ENCODE measurements around the gene TRIP6. TPM values are rescaled to one million over a fixed set of nuclear protein-coding genes. Genes with fewer than 3 reads are reported as not detected.
A peak's percentile ranks its signal among the peaks of the same experiment; 100 is the strongest.

The TRIP6 gene
- total RNA-seq, 2 donors from 2014 or later = 34.4 to 39.2 TPM

- DNase-seq (ENCODE audit: low spot score in 2 of 2) (no peak), ATAC-seq (no peak)
- H3K27ac Mint-ChIP-seq = peak overlapping the region; percentile 55 to 62
- no peaks in the 10 kb centered on the region for H3K9me3 Mint-ChIP-seq
- H3K36me3 Mint-ChIP-seq = peaks cover 36 to 65% of the 10 kb centered on the region in 2 donors
Observed at GRCh38 chr7:100882201-100882600, 15.0 kb downstream of the TRIP6 start.

GRCh38 chr7:100882785-100883526 is 15.8 kb downstream of the TRIP6 start:
- peaks cover 38 to 72% of the 10 kb centered on the region in 2 donors for H3K36me3 Mint-ChIP-seq
- no peak for ATAC-seq
- H3K27ac Mint-ChIP-seq = peak overlapping the region; percentile 59 to 93
- no peaks in the 10 kb centered on the region for H3K9me3 Mint-ChIP-seq
- no peak for DNase-seq (ENCODE audit: low spot score in 2 of 2)

DNA sequence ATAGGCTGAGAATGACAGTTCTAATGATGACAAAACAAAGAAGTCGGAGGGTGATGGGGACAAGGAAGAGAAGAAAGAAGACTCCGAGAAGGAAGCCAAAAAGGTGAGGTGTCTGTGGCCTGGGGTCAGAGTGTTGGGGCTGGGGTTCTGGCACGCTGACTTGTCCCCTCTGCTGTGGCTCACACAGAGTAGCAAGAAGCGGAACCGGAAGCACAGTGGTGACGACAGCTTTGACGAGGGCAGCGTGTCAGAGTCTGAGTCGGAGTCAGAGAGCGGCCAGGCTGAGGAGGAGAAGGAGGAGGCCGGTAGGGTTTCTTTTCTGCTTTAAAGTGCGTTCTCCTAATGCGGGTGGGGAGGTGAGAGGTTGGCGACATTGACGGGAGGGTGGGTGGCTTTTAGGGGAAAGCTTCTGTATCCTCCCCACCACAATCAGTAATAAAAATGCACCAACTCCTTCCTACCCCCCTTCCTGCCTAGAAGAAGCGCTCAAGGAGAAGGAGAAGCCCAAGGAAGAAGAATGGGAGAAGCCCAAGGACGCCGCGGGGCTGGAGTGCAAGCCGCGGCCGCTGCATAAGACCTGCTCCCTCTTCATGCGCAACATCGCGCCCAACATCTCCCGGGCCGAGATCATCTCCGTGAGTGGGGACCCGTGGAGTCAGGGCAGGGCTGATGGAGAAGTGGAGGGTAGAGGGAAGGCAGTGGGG is 17.7 kb downstream of the TRIP6 start:
- no peak for ATAC-seq
- Mint-ChIP-seq H3K36me3 (peaks cover 29 to 70% of the 10 kb centered on the region in 2 donors), H3K9me3 (no peaks in the 10 kb centered on the region), H3K27ac (peak overlapping the region; percentile 73 to 90)
- DNase-seq (ENCODE audit: low spot score in 2 of 2) = no peak

- H3K9me3 Mint-ChIP-seq = no peaks in the 10 kb centered on the region
- H3K36me3 Mint-ChIP-seq = peaks cover 22 to 65% of the 10 kb centered on the region in 2 donors
- ATAC-seq = no peak
- no peak for DNase-seq (ENCODE audit: low spot score in 2 of 2)
- H3K27ac Mint-ChIP-seq = peak overlapping the region; percentile 73 to 90
Observed at GRCh38 chr7:100885440-100886141, 18.4 kb downstream of the TRIP6 start.

DNA sequence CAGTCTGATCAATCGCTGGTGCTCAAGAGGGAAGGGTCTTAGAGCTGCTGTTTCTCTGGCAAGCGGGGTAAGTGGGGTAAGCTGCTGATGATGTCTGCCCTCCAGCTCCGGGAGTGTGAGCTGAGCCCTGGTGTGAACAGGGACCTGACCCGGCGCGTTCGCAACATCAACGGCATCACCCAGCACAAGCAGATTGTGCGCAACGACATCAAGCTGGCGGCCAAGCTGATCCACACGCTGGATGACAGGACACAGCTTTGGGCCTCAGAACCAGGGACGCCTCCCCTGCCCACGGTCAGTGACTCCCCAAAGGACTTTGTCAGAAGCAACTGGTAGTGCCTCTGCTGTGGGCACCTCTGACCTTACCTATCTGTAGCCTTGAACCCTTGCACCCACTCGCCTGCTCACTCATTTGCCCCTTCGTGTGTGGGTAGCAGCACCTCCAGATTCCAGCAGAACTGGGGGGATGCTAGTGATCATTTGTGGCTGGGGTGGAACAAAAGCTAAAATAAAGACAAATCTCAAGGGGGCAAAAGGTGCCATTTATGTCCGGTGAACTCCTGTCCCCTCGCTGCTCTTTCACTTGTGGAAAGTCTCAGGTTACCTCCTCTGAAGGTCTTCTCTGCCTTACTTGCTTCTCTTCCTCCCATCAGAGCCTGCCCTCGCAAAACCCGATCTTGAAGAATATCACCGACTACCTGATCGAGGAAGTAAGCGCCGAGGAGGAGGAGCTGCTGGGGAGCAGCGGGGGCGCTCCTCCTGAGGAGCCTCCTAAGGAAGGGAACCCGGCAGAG is 19.2 kb downstream of the TRIP6 start:
- H3K36me3 Mint-ChIP-seq = peaks cover 16 to 61% of the 10 kb centered on the region in 2 donors
- ATAC-seq (no peak), DNase-seq (ENCODE audit: low spot score in 2 of 2) (no peak)
- H3K9me3 Mint-ChIP-seq = no peaks in the 10 kb centered on the region
- H3K27ac Mint-ChIP-seq = peak overlapping the region; percentile 73 to 97

GRCh38 chr7:100886936-100887515 is 19.8 kb downstream of the TRIP6 start:
- Mint-ChIP-seq H3K36me3 (peaks cover 12 to 55% of the 10 kb centered on the region in 2 donors), H3K9me3 (no peaks in the 10 kb centered on the region), H3K27ac (peak overlapping the region; percentile 73 to 97)
- DNase-seq (ENCODE audit: low spot score in 2 of 2) = no peak
- no peak for ATAC-seq

- Mint-ChIP-seq H3K27ac (peak overlapping the region; percentile 73 to 97), H3K36me3 (peaks cover 12 to 51% of the 10 kb centered on the region in 2 donors)
- ATAC-seq = peak in 1 of 2 donors; percentile 14
Observed at GRCh38 chr7:100887516-100888290, 20.5 kb downstream of the TRIP6 start.

DNA sequence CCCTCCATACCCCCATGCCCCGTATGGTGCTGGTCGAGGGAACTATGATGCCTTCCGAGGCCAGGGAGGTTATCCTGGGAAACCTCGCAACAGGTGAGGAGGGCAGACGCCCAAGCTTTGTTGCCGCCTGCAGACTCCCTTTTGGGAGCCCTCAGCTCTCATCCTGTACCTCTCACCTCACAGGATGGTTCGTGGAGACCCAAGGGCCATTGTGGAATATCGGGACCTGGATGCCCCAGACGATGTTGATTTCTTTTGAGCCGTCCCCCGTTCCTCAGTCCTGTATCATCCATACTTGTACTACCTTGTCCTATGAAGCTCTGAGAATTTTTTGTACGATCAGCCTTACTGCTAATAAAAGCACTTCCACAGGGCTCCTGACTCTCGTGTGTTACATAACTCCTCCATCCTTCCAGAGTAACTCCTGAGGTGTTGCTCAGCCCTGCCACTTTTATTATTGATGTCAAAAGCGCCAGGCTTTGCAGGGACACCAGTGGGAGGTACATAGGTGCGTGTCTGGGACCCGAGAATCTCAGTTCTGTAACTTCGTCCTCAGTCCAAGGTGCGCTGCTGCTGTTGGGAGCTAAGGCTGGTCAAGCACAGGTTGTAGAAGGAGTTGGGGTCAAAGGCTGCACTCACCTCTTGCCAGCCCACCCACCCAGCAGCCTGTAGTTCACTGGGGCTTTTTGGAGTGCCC is 21.3 kb downstream of the TRIP6 start:
- DNase-seq (ENCODE audit: low spot score in 2 of 2) (no peak), ATAC-seq (no peak)
- H3K27ac Mint-ChIP-seq = peak overlapping the region; percentile 52 to 73
- no peaks in the 10 kb centered on the region for H3K9me3 Mint-ChIP-seq
- peaks cover 12 to 45% of the 10 kb centered on the region in 2 donors for H3K36me3 Mint-ChIP-seq

More at GRCh38 chr7:100887516-100888290, 20.5 kb downstream of the TRIP6 start:
- no peak for DNase-seq (ENCODE audit: low spot score in 2 of 2)
- H3K9me3 Mint-ChIP-seq = no peaks in the 10 kb centered on the region

DNA sequence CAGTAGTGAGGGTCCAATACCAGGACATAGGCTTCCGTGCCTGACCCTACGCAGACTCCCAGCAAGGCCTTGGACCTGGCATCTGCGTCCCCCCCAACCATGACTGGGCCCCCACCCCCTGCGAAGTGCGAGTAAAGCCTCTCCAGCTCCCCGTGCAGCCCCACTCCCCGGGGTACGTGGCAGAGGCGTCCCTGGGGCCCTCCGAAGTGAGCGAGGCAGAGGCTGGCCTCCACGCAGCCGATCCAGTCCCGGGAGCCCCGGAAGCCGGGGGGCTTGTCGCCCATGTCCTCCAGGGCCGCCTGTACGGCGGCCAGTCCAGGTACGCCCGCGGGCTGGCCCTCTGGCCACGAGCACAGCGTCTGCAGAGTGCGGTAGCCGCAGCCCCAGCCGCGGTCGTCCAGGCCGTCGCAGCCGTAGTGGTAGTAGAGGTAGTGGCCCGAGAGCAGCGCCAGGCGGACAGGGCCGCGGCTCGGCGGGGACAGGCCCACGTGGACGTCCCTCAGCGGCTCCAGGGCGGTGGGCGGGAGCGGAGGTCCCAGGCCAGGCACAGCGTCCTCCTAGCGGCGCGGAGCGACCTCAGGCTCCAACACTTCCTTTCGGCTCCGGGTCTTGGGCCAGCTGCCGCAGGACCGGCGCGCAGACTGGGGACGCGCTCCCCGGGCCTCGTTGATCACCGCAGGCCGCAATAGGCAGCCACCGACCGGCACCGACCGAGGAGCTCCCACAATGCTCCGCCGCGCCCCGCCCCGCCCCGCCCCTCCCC is 22.0 kb downstream of the TRIP6 start, which contains the start of gene UFSP1:
TSS of gene UFSP1 (minus strand) at position 728 of the 763 bp plus-strand sequence. CDS start at position 284, 444 bp downstream.
- Mint-ChIP-seq H3K36me3 (peaks cover 12 to 38% of the 10 kb centered on the region in 2 donors), H3K9me3 (no peaks in the 10 kb centered on the region), H3K27ac (peak within 1 kb of the TSS; percentile 51 to 65)
- ATAC-seq (peak; percentile 54 to 70), DNase-seq (ENCODE audit: low spot score in 2 of 2) (no peak)

- Mint-ChIP-seq H3K27ac (peak overlapping the region; percentile 51 to 65), H3K36me3 (peaks cover 12 to 26% of the 10 kb centered on the region in 2 donors)
- DNase-seq (ENCODE audit: low spot score in 2 of 2) = no peak
Observed at GRCh38 chr7:100890653-100891567, 23.7 kb downstream of the TRIP6 start.

DNA sequence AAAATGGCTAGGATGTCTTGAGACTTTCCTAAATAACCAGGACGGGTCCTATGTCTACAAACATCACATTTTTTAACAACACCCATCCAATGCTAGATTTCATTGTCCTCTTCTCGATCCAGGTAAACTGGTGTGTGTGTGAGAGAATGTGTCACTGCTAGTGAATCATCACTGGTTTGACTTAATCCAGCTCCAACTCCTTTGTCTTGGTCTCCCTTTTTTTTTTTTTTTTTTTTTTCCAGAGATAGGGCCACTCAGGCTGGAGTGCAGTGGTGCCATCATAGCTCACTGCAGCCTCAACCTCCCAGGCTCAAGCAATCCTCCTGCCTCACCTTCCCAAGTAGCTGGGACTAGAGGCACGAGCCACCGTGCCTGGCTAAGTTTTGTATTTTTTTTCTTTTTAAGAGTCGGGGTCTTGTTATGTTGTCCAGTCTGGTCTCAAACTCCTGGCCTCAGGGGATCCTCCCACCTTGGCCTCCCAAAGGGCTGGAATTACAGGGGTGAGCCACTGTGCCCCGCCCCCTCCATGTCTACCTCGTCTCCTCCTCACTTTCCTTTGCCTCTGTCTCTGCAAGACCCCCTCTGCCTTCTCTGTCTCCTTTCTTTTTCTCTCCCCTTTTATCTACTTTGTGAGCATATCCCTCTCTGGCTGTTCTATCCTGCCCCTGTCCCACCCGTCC is 24.5 kb downstream of the TRIP6 start:
- Mint-ChIP-seq H3K36me3 (peaks cover 12 to 23% of the 10 kb centered on the region in 2 donors), H3K27ac (peak overlapping the region in 1 of 2 donors; percentile 39), H3K9me3 (no peaks in the 10 kb centered on the region)
- DNase-seq (ENCODE audit: low spot score in 2 of 2) (no peak), ATAC-seq (no peak)

More at GRCh38 chr7:100890653-100891567, 23.7 kb downstream of the TRIP6 start:
- no peaks in the 10 kb centered on the region for H3K9me3 Mint-ChIP-seq
- ATAC-seq = no peak

DNA sequence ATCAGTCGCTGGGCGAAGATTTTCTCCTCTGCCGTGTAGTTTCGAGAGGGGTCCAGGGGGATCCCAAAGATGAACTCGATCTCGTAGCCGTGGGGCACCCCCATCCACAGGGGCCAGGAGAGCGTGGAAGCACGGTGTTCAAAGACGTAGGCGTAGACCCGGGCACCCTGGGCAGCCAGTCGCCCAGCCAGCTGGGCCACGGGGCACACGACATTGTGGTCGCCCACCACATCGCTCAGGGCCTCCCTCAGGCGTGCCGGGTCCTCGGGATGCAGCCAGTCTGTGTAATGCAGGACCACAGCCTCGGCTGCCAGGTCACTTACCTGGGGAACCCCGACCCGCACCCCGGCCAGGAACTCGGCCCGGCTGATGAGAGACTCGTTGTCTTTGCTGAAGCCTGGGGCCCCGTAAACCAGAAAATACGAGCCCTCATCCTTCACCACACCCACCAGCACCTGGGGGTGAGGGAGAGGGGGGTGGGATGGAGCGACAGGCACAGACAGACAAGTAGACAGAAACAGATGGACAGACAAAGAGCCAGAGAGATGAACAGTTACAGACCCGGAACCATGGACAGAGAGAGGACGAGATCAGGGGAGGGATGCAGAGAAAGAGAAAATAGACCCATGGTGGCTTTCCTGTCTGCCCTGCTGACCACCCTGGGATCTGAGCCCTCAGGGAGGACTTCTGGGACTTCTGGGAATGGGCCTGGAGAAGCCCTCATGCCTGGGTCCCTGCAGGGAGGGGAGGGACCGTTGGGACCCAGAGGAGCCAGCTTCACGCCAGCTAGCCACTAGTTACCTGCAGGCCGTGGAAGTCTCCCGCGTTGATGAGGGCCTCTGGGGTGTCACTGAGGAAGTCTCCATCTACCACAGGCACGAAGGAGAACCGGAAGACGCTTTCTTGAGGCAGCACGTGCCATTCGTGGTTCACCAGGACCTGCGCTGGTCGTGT is 25.5 kb downstream of the TRIP6 start:
- no peak overlapping the region for H3K27ac Mint-ChIP-seq
- DNase-seq (ENCODE audit: low spot score in 2 of 2) (no peak), ATAC-seq (no peak)
- H3K36me3 Mint-ChIP-seq = peaks cover 4 to 14% of the 10 kb centered on the region in 2 donors
- no peaks in the 10 kb centered on the region for H3K9me3 Mint-ChIP-seq

All from activated naive CD4-positive, alpha-beta T cell treated with anti-CD3 and anti-CD28 coated beads, Interleukin-2, amount 50 U/mL, for 72 hours (primary cell).